ENCODE results near the gene CTBP1.

DNA sequence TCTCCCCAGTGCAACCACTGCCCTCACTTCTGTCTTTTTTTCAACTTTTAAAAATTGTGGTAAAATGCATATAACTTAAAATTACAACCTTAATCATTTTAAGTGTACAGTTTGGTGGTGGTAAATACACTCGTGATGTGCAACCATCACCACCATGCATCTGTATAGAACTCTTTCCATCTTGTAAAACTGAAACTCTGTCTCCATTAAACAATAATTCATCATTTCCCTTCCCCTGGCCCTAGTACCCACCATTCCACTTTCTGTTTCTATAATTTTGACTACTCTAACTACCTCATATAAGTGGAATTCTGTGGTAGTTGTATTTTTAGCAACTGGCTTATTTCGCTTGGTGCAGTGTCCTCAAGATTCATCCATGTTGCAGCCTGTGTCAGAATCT is 6.8 kb upstream of the CTBP1 start:
- TF ChIP-seq, protein P1, sequence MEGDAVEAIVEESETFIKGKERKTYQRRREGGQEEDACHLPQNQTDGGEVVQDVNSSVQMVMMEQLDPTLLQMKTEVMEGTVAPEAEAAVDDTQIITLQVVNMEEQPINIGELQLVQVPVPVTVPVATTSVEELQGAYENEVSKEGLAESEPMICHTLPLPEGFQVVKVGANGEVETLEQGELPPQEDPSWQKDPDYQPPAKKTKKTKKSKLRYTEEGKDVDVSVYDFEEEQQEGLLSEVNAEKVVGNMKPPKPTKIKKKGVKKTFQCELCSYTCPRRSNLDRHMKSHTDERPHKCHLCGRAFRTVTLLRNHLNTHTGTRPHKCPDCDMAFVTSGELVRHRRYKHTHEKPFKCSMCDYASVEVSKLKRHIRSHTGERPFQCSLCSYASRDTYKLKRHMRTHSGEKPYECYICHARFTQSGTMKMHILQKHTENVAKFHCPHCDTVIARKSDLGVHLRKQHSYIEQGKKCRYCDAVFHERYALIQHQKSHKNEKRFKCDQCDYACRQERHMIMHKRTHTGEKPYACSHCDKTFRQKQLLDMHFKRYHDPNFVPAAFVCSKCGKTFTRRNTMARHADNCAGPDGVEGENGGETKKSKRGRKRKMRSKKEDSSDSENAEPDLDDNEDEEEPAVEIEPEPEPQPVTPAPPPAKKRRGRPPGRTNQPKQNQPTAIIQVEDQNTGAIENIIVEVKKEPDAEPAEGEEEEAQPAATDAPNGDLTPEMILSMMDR (conservative IDR thresholded peaks at IDR 0.05), result no peak
- TF ChIP-seq EZH2 (IDR thresholded peaks at IDR 0.05; ENCODE audit: low read depth), result no peak
